ENCODE data around the gene RTN1.

RTN1 gene

DNA sequence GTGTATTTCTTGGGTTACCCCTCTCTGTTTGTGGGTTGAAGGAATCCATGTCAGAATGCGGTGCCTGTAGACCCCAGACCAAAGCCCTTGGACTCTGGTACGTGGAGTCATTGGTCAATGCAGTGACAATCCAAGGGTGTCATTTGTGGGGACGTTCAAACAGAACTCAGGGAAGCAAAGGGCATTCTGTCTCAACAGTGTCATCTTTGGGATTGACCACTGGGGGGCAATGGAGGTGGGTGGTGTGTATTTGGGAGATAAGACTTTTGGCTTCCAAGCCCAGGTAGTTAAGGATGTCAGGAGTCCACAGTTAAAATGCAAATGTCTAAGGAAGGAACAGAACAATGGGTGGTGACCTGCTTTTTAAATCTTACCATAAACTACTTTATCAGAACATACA is 239.3 kb downstream of the RTN1 start:
- no peak for DNase-seq (ENCODE audit: low read depth in 2 of 2, low spot score in 1 of 2)

DNA sequence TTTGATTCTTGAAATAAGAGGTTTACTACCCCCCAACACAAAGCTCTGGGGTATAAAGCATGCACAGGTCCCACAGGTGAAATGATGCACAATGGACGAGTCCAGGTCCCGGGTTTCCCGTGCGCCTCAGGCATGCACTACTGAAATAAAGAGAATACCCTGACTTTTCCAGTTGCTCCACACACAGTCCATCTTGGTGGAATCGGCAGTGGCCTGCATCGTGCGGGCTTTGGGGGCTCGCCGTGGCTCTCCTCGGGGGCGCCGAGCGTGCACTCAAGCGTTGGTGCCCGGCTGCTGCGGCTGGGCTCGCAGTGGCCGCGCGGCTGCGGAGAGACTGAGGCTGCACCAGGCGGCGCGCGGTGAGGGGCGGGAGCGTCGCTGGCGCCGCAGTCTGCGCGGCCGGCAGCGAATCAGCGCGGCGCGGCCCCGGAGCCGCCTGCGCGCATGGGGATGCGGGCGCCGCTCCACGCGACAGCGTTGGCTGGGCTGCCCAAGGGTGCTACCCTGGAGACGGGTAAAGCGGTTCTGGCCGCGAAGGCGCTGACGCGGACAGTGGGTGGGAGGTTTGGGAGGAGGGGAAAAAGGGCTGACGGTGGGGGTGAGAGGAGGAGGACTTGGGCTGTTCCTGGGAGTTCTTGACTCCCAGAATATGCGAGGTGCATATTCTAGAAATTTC is 240.2 kb downstream of the RTN1 start:
- DNase-seq (ENCODE audit: low read depth in 2 of 2, low spot score in 1 of 2) = no peak

DNA sequence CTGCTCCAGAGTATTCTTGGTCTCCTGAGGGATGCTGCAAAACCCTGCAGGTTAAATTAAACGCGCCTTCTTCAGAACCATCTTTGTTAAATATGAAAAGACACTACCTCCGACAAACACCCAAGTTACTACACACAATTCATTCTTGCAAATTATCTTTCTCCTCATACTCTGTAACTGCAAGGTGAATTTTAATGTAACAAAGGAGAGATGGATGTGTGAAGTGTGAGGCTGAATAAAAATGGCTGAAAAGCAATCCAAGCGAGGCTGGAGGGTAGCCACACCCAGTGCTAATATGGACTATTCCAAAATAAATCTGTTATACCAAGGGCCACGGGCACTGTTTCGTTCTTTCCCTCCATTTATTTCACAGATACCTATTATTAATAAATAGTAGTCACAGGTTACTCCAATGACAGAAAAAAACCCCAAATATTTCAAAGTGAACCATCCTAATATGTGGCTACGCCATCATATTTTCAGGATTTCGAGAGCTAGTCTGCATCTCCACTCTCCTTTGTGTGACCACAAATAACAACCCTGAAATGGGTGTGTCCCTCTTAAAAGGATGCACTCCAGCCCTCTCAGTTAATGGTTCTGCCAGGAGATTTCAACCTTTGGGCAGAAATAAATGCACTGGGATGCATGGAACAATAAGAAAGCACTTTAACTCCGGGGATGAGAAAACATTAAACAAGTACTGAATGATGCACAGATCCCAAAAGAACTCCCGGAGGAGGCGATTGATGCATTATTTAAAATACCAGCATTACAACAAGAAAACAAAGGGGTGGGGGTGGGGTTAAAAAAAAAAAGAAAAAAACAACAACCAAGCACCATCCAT is 240.9 kb downstream of the RTN1 start:
- no peak for DNase-seq (ENCODE audit: low read depth in 2 of 2, low spot score in 1 of 2)

DNA sequence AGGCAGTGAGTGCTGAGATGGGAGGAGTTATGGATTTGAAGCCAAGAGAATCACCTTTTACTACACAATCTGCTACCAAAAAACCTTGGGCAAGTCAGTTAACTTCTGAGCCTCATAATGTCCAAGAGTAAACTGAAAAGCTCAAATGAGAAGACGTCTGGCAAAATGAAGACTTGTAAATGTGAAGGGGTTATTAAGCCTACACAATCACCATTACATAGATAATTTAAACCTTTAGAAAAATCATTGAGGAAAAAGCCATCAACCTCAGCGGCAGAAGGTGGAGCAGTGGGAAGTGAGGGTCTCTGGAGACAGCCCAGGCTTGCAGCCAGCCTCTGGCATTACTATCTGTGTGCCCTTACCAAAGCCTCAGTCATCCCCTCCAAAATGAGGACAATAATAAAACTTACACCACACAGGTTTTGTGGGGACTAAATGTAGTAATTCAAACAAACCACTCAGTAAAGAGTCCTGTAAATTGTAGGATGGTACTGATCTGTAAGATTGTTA is 243.5 kb downstream of the RTN1 start:
- DNase-seq (ENCODE audit: low read depth in 2 of 2, low spot score in 1 of 2) = no peak

DNA sequence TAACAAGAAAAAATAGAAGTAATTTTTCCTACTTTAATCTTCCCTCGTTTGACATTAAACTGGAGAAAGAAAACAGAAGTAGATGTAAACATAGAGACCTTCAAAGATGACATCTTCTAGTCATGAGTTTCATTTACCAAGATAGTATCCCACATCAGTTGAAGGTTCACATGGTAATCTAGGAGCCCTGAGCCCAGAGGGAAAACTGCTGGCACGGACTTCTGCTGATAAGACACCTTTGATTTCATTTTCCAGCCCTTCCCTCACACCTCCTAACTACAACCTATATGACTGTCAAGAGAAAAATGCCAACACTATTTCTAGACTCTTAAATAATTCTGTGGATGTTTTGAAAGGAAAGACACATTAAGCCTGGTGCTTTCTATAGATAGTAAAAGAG is 247.9 kb downstream of the RTN1 start:
- DNase-seq (ENCODE audit: low read depth in 2 of 2, low spot score in 1 of 2) = no peak

DNA sequence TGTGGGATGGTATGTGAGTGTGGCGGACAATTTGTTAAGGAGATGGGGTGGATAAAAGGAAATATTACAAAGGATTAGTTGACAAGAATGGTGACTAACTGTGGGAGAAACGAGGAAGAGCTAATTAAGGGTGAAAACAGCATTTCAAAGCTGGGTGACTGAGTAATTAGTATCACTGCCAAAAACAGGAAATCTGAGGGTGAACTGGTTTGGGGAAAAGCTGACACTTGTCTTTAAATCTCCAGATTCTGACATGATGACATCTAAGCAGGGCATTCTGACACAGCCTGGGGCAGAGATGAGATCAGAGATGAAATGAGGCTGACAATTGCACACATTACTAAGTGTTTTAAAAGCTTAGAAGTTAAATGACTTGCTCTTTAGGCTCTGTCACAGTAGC is 251.5 kb downstream of the RTN1 start:
- DNase-seq (ENCODE audit: low read depth in 2 of 2, low spot score in 1 of 2) = no peak

DNA sequence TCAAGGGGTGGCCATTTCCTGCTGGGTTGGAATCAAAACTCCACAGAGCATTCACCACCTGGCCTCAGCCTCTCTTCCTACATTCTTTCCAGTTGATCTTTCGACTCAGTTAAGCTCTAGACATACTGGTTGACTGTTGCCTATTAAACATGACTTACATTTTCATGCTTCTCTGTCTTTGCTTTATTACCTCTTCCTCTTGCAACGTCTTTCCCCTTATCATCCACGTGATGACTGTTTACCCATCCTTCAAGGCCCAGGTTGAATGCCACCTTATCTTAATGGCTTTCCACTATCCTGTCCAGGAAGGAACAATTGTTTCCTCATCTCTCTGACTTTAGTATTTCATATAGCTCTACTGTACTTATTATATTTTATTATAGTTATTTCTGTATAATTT is 269.5 kb downstream of the RTN1 start:
- no peak for DNase-seq (ENCODE audit: low read depth in 2 of 2, low spot score in 1 of 2)

DNA sequence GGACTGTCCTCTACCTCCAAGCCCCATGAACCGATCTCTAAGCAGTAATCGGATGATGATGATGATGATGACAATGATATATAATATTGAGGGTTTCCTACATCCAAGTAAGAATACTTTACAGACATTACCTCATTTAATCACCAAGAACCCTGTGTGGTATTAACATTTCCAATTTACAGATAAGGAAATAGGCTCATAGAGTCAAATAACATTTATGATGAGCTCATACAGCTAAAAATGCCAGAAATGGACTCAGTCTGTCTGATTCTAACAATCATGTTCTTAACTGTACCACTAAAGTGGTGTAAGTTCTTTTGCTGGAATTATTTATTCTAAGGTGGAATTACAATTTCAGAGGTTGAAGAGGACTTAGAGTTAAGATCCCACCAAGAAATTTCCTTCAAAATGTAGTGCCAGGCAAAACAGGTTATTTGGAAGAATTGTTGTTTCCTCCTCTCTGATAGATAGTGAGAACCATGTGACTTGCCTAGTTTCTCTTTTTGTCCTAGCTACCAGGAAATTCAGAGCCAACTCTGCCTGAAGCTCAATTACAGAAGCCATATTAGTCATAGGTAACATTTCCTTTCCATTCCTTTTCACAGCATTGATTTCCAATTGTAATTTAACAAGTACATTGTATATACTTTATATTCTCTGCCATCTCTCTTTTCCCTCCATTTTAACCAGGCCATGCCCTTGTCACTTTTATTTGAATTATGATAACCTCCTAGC is 270.2 kb downstream of the RTN1 start:
- DNase-seq (ENCODE audit: low read depth in 2 of 2, low spot score in 1 of 2) = no peak

DNA sequence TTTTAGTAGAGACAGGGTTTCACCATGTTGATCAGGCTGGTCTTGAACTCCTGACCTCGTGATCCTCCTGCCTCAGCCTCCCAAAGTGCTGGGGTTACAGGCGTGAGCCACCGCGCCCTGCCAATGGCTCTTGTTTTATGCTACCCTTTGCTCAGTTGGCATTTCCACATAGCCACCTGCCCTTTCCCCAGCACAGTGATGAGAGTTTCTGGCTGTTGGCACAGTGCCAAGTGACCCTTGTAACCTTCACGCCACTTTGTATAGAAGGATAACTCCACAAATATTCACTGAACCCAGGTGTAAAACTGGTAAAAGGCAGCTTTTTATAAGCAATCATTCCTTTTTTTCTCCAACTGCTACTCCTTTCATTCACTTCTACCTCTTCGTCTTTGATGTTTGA is 275.5 kb downstream of the RTN1 start:
- no peak for DNase-seq (ENCODE audit: low read depth in 2 of 2, low spot score in 1 of 2)

DNA sequence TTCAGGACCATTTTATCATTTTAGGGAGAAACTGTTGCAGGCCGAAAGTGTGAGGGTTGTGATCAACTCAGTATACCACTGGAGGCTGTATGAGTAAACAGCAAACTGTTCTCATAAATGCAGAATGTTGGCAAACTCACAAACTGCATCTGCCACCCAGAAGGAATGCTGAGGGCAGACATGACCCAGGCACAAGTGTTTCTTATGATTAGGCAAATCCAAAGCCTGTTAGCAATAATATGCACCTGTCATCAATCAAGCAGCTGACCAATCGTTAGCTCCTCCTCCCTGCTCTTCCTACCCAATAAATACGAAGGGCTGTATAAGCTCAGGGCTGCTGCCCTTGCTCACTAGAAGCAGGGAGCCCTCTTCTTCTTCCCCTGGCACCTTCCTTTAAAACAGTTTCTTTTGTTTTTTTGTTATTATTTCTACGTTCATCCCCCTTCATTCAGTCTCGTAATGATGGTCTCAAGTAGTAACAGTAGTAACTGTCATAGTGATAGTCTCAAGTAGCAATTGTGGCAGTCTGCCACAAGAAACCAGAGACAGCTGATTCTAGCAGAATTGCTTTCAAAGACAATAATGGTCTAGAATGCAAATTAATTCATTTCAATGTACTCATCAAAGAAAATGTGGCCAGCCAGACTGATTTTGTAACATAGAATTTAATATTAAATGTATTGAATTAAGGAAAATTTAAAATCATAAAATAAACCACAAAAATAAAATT is 278.8 kb downstream of the RTN1 start:
- no peak for DNase-seq (ENCODE audit: low read depth in 2 of 2, low spot score in 1 of 2)

DNA sequence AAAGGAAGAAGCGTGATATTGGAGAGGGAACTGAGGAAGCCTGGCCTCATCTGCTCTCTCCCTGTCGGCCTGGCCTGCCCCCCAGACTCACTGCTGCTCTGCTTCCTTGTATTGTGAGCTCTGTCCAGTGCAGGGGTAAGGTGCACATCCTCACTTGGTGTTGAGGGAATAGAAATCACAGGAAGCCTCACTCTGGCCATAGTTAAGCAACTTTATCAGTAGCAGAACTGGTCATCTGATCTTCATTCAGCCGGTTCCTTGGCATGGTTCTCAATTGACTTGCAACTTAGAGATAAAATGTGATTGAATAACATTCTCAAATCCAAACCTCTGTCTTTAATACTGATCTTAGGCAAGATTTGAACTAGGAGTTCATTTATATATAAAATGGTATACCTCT is 282.5 kb downstream of the RTN1 start:
- no peak for DNase-seq (ENCODE audit: low read depth in 2 of 2, low spot score in 1 of 2)

DNA sequence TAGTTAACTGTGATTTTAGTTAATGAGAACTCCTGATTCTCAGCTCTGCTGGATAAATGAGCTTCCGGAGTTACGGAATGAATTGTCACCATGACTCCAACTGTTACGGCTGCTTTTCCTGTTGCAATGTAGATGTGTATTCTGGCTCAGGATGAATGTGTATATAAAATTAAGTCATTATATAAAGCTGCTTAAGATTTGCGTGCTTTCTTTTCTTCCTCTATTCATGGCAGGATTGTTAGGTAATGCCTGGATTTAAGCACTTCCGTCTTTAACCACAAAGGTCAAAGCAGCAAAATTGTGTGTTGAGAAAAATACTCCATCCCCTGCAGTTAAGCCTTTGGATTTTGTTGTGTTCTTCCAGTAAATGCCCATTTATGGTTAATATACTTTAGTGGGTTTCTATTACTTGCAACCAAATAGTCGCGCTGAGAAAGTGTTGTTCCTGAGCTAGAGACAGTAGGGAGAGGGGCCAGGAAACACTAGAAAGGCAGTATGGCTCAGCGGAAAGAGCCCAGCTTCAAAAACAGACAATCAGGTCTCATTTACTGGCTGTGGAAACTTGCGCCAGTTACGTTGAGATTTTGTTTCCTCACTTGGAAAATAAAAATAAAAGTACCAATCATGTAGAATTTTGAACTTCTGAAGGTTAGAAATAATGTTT is 284.6 kb downstream of the RTN1 start:
- no peak for DNase-seq (ENCODE audit: low read depth in 2 of 2, low spot score in 1 of 2)

DNA sequence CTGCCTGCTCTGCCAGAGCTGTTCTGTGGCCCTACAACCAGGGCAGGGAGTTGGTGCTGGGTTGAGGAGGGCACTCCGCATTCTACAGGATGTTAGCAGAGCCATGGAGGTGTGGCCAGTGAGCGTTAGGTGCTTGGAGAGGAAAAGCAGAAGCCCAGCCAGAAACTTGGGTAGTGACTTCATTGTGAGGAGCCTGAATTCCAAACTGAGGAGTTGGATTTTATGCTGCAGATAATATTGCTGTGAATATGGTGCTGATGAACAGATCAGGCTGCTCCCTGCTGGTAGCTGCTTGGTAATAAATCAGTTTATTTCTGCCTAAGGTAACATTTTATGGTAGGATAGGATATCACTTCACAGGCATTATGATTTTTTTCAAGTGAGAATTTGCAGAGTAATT is 286.8 kb downstream of the RTN1 start:
- no peak for DNase-seq (ENCODE audit: low read depth in 2 of 2, low spot score in 1 of 2)

DNA sequence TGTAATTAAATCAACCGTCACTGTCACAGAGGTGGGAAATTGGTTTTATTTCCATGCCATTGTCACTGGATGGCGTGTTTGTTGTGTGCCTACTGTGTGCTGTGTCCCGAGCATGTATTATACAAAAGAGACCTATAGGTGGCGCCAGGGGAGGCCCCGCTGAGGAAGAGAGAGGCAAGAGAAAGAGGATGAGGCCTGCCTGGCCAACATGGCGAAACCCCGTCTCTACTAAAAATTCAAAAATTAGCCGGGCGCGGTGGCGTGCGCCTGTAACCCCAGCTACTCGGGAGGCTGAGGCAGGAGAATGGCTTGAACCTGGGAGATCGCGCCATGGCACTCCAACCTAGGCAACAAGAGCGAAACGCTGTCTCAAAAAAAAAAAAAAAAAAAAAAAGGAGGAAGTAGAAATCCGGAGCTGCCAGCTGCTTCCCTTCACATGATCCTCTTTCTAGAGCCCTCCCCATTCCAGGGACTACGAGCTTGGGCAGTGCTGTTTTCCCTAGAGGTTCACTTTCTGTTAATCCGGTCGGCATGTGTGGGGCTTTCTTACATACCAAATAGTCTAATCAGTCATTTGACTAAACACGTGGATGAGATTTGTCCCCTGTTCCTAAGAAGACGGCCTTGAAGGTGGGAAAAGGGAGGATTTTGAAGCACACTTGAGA is 287.6 kb downstream of the RTN1 start:
- no peak for DNase-seq (ENCODE audit: low read depth in 2 of 2, low spot score in 1 of 2)

DNA sequence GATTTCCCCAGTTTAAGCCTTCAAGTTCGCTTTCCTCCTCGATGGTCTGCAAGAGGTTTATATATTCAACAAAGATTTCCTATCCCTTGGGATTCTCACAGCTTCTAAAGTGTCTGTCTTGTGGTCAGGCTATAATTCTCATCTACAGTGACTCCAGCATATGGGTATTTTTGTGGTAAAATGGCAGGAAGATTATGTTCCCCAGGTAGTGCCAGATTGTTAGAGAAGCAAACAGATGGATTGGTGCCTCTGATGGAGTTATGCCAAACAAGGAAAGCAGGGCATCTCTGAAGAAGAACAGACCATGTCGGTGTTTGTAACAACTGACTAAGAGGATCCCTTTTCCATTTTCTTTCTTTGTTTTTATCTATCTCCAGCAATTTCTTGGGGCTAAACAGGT is 288.4 kb downstream of the RTN1 start:
- no peak for DNase-seq (ENCODE audit: low read depth in 2 of 2, low spot score in 1 of 2)

DNA sequence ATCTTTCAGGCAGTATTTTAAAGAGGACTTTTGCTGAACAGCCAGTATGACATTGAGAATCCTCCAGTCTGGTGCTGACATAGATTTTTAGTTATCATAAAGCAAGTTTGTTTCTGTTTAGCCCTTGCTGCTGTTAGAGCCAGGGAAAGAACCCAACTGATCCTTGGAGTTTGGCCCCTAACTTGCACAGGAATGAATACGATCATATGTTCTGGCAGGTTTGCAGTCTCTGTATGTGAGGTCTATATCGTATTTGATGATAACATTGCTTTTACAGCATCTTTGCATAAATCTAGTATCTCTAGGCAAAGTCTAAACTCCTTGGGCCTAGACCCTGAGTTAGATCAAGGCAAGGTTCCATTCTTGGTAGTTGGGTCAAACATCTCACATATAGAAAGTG is 289.7 kb downstream of the RTN1 start:
- no peak for DNase-seq (ENCODE audit: low read depth in 2 of 2, low spot score in 1 of 2)

DNA sequence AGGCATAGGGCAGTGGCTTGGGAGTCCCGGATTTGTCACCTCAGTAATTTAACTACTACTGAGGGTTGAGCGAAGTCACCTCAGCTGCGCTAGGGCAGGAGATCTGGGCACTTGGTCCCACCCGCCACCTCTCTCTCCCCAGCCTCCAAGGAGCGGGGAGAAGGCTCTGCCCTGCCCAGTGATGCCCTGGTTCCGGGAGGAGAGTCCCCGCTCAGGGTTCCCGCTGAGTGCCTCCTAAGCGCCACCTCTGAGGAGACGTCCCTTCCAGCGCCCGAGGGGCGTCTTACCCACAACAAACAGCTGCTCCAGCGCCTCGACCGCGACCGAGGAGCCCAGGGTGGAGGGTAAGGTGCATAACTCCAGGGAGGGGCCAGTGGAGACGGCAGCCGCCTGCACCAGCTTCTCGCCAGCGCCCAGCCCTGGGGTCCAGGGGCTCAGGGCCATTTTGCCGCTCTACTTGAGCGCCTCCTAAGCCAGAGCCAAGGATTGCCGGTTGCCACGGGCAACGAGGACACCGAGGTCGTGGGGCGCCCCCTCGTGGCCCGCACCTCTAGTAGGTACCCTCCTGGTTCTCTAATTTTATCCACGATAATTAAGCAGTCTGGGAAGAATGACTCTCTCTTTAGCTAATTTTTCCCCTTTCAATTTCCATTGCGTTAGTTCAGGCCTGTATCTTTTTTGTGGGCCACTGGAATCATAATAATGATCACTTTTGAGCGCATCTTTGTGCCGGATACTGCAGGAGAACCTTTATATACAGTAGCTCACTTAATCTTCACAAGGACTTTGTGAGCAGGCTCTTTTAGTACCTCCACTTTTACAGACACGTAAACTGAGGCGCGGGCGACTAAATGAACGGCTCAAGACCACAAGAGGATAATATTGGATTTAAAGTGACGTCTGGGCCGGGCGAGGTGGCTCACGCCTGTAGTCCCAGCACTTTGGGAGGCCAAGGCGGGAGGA is 294.0 kb downstream of the RTN1 start, which contains the start of gene CCDC175:
CCDC175 (minus strand) TSS at position 481 of the 963 bp plus-strand sequence; CDS start at position 444, 37 bp downstream.
- peak; percentile 54 to 61 for DNase-seq (ENCODE audit: low read depth in 2 of 2, low spot score in 1 of 2)

DNA sequence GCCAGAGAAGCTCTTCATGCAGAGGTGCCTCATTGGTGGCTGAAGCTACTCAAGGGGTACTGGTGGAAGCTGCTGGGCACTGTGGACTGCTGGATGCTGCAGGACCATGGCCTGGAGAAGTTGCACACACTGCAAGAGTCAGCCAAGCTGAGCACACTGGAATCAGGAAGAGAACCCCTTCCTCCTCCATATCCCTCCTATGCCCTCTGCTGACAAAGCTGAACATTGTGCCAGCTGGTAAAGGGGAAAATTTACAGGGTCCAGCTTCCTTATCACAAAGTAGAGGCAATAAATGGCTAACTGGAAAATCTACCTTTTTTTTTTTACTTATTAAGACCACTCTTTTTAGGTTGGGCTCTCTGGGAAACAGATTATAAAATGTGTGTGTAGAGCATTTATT is 300.5 kb downstream of the RTN1 start:
- no peak for DNase-seq (ENCODE audit: low read depth in 2 of 2, low spot score in 1 of 2)

DNA sequence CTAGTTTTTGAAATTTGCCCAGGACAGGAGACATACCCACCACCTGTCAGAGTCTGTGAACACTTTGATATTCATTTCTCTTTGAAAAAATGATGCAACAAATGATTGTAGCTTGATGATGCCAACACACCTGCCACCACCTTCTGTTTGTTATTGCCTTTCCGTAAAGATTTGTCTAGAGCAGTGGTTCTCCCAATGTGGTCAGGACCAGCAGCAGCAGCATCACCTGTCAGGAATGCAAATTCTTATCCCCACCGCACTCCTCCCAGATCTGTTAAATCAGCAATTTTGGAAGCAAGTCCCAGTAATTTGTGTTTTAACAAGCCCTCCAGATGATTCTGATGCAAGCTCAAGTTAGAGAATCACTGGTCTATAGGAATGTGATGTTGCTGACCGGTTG is 303.9 kb downstream of the RTN1 start:
- no peak for DNase-seq (ENCODE audit: low read depth in 2 of 2, low spot score in 1 of 2)

Measured in stimulated activated CD8-positive, alpha-beta memory T cell treated with anti-CD3 and anti-CD28 coated beads, Interleukin-4, amount 100 ng/mL, for 1 hour (primary cell).